HG03103 (cell line): ENCODE data around the gene IRX6.

ENCODE experiments used
- ATAC-seq: cut with Tn5 transposase; IDR thresholded peaks from one replicate; pipeline ENCODE4 v1.9.1; 2021; ENCODE audit warnings: low read depth; ENCODE audit not compliant: unreplicated experiment

Gene IRX6

GRCh38 chr16:55359946-55360345 is 35.9 kb downstream of the IRX6 start:
- ATAC-seq = no peak

- no peak for ATAC-seq
Measured at GRCh38 chr16:55364811-55365210, 40.8 kb downstream of the IRX6 start.

GRCh38 chr16:55367301-55367811 is 43.4 kb downstream of the IRX6 start:
- no peak for ATAC-seq

GRCh38 chr16:55367866-55368603 is 44.0 kb downstream of the IRX6 start:
- ATAC-seq = no peak

- ATAC-seq = no peak
Measured at GRCh38 chr16:55369151-55369550, 45.1 kb downstream of the IRX6 start.

- ATAC-seq = no peak
Measured at GRCh38 chr16:55370762-55371482, 46.9 kb downstream of the IRX6 start.

- ATAC-seq = no peak
Measured at GRCh38 chr16:55372792-55373488, 48.9 kb downstream of the IRX6 start.

- no peak for ATAC-seq
Measured at GRCh38 chr16:55373489-55373832, 49.5 kb downstream of the IRX6 start.

GRCh38 chr16:55376045-55376444 is 52.0 kb downstream of the IRX6 start:
- no peak for ATAC-seq

- no peak for ATAC-seq
Measured at GRCh38 chr16:55376567-55377167, 52.7 kb downstream of the IRX6 start.

GRCh38 chr16:55377840-55378239 is 53.8 kb downstream of the IRX6 start:
- no peak for ATAC-seq

- no peak for ATAC-seq
Measured at GRCh38 chr16:55378616-55379015, 54.6 kb downstream of the IRX6 start.

- ATAC-seq = no peak
Measured at GRCh38 chr16:55379371-55379770, 55.4 kb downstream of the IRX6 start.

- ATAC-seq = no peak
Measured at GRCh38 chr16:55379876-55380390, 55.9 kb downstream of the IRX6 start.
